SH-SY5Y (cell line): Measurements from ENCODE around the gene B3GALT6.

ENCODE experiments used
- GATA2 ChIP-seq: IDR thresholded peaks from 2 replicates; pipeline ENCODE4 v1.6.1; 2011; ENCODE audit warnings: mild to moderate bottlenecking, low read depth, low read length
- GATA3 ChIP-seq: IDR thresholded peaks from 2 replicates; pipeline ENCODE4 v1.6.1; 2011; ENCODE audit warnings: low read depth, mild to moderate bottlenecking, low read length, moderate library complexity

GRCh38 chr1:1274931-1275431 is 42.9 kb downstream of the B3GALT6 start:
- TF ChIP-seq GATA2 (no peak), GATA3 (no peak)
